HEK293T (cell line): ENCODE data around the gene KIAA0513.

Source experiments
- ELF4 ChIP-seq: fragments of 450-650 bp; IDR thresholded peaks from 2 replicates; pipeline ENCODE4 v1.6.1; 2017; ENCODE audit warnings: antibody characterized with exemption
- FOXA1 ChIP-seq: fragments of 450-650 bp; IDR thresholded peaks from 2 replicates; pipeline ENCODE4 v1.6.1; 2016; ENCODE audit warnings: mild to moderate bottlenecking
- FOXK2 ChIP-seq: fragments of 450-650 bp; IDR thresholded peaks from 2 replicates; pipeline ENCODE4 v1.6.1; 2016; ENCODE audit warnings: mild to moderate bottlenecking
- HDGF ChIP-seq: fragments of 450-650 bp; IDR thresholded peaks from 2 replicates; pipeline ENCODE4 v1.6.1; 2017; ENCODE audit warnings: antibody characterized with exemption, borderline replicate concordance
- SUZ12 ChIP-seq: fragments of 450-650 bp; IDR thresholded peaks from 2 replicates; pipeline ENCODE4 v1.6.1; 2016; ENCODE audit warnings: mild to moderate bottlenecking
- ZNF384 ChIP-seq: fragments of 450-650 bp; IDR thresholded peaks from 2 replicates; pipeline ENCODE4 v1.6.1; 2016

- no peak for TF ChIP-seq FOXA1
- no peak for TF ChIP-seq ZNF384
- no peak for TF ChIP-seq HDGF
- TF ChIP-seq ELF4: no peak
- no peak for TF ChIP-seq SUZ12
- TF ChIP-seq FOXK2: no peak
Measured at GRCh38 chr16:85018529-85019236, 8.9 kb upstream of the KIAA0513 start.
